BE2C (cell line): Measurements from ENCODE around the gene OR2T11. TPM values are rescaled to one million over a fixed set of nuclear protein-coding genes. Genes with fewer than 3 reads are reported as not detected.
"Not testable (repeated sequence)": the region's sequence is repeated elsewhere in the genome, so short reads cannot be mapped to it uniquely, and the experiment has no call there.

Experiments used
- DNase-seq: peaks from one replicate; pipeline ENCODE4 v3.0.0-alpha.2; 2020
- H3K27me3 ChIP-seq: fragments of 250-450 bp; sonication (Bioruptor Pico); 2 replicates; pipeline ENCODE4 v1.5.1; 2020; ENCODE audit warnings: mild to moderate bottlenecking
- H3K36me3 ChIP-seq: fragments of 250-450 bp; sonication (Bioruptor Pico); 2 replicates; pipeline ENCODE4 v1.5.1; 2020; ENCODE audit warnings: mild to moderate bottlenecking
- H3K4me1 ChIP-seq: fragments of 250-450 bp; sonication (Bioruptor Pico); 2 replicates; pipeline ENCODE4 v1.5.1; 2020
- H3K4me3 ChIP-seq: 2 replicates; pipeline ENCODE4 v1.5.1; 2011; ENCODE audit warnings: low read depth, low read length
- H3K9me3 ChIP-seq: fragments of 250-450 bp; sonication (Bioruptor Pico); 2 replicates; pipeline ENCODE4 v1.5.1; 2020
- polyA plus RNA-seq: library from polyadenylated mRNA; unstranded; fragments of >200 nt; gene quantifications from one replicate; pipeline ENCODE4 v1.2.1, GENCODE V29; 2012; ENCODE audit warnings: low read depth, missing spikeins; ENCODE audit not compliant: insufficient read length, insufficient read depth
- TF ChIP-seq, protein P1 (sequence below): IDR thresholded peaks from 2 replicates; pipeline ENCODE4 v1.5.1; 2012; ENCODE audit warnings: mild to moderate bottlenecking, low read depth, low read length

Gene OR2T11
- not detected for polyA plus RNA-seq

GRCh38 chr1:248634991-248635390, at the start of gene OR2T11:
Gene OR2T11 (minus strand): TSS chr1:248635091. CDS start chr1:248627128, 7,963 bp downstream.
- H3K4me3 ChIP-seq, H3K4me1 ChIP-seq, H3K9me3 ChIP-seq, DNase-seq, H3K27me3 ChIP-seq, H3K36me3 ChIP-seq: not testable (repeated sequence)

- Histone ChIP-seq H3K4me1 (no peaks in the 10 kb centered on the region), H3K27me3 (no peaks in the 10 kb centered on the region), H3K9me3 (no peaks in the 10 kb centered on the region), H3K36me3 (no peaks in the 10 kb centered on the region), H3K4me3 (no peak overlapping the region)
- DNase-seq: no peak
- TF ChIP-seq, protein P1, sequence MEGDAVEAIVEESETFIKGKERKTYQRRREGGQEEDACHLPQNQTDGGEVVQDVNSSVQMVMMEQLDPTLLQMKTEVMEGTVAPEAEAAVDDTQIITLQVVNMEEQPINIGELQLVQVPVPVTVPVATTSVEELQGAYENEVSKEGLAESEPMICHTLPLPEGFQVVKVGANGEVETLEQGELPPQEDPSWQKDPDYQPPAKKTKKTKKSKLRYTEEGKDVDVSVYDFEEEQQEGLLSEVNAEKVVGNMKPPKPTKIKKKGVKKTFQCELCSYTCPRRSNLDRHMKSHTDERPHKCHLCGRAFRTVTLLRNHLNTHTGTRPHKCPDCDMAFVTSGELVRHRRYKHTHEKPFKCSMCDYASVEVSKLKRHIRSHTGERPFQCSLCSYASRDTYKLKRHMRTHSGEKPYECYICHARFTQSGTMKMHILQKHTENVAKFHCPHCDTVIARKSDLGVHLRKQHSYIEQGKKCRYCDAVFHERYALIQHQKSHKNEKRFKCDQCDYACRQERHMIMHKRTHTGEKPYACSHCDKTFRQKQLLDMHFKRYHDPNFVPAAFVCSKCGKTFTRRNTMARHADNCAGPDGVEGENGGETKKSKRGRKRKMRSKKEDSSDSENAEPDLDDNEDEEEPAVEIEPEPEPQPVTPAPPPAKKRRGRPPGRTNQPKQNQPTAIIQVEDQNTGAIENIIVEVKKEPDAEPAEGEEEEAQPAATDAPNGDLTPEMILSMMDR: no peak
Observed at GRCh38 chr1:248681651-248682050, 46.8 kb upstream of the OR2T11 start.

DNA sequence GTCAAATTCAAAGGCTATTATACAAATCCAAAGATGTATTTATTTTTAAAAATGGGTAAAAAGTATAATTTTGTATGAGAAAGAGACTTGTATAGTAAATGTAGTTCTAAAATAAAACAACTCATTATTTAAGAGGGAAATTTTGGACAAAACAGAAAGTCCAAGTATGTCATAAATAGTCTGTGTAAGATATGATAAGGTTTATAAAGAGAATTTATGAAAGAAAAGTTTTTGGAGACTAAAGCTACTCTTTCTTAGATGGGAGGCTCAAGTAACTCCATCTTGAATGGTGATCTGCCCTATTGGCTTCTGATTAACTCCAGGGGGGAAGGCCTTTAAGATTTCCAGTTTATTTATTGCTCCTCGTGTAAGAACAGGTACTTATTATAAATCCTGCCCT, 35.1 kb upstream of the OR2T11 start:
- Histone ChIP-seq H3K36me3 (no peaks in the 10 kb centered on the region), H3K4me3 (no peak overlapping the region), H3K9me3 (no peaks in the 10 kb centered on the region), H3K27me3 (no peaks in the 10 kb centered on the region), H3K4me1 (no peaks in the 10 kb centered on the region)
- no peak for DNase-seq
- TF ChIP-seq, protein P1: no peak

DNA sequence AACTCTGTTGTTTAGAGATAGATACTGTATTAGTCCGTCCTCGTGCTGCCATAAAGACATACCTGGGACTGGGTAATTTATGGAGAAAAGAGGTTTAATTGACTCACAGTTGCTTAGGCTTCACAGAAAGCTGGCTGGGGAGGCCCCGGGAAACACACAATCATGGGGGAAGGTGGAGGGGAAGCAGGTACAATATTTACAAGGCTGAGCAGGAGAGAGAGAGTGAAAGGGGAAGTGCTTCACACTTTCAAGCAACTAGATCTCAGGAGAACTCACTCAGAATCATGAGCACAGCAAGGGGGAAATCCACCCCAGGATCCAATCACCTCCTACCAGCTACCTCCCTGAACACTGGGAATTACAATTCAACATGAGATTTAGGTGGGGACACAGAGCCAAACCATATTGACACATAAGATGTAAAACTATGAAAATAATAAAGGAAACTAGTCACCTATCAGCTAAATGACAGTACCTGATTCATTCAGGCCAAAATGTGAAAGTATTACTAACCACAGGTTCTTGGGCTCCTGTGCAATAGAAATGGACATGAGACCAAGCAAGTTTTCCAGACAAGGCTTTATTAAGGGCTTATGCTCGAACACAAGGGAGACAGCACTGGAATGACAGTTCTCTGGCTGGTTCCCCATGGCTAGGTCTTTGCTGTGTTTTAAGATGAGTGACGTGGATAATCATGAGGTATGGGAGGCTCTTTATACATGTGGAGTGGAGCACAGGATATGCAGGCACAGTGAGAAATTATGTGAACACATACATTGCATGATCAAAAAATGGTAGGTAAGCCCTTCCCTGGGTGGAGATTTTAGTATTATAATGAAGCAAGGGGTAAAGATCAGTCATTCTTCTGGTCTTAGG, 28.8 kb upstream of the OR2T11 start:
- H3K36me3 ChIP-seq, H3K9me3 ChIP-seq, H3K27me3 ChIP-seq, DNase-seq, H3K4me1 ChIP-seq, H3K4me3 ChIP-seq: not testable (repeated sequence)

- not testable (repeated sequence) for H3K27me3 ChIP-seq, H3K4me3 ChIP-seq, H3K9me3 ChIP-seq, H3K4me1 ChIP-seq, DNase-seq, H3K36me3 ChIP-seq
Observed at GRCh38 chr1:248656797-248657196, 21.9 kb upstream of the OR2T11 start.

- DNase-seq, H3K4me1 ChIP-seq, H3K9me3 ChIP-seq, H3K4me3 ChIP-seq, H3K27me3 ChIP-seq, H3K36me3 ChIP-seq: not testable (repeated sequence)
Observed at GRCh38 chr1:248655354-248655753, 20.5 kb upstream of the OR2T11 start, which contains the start of gene OR2T27. Gene OR2T27 (minus strand): TSS chr1:248655528. CDS start chr1:248650884, 4,644 bp downstream.

GRCh38 chr1:248648770-248649536, 14.1 kb upstream of the OR2T11 start:
- not testable (repeated sequence) for H3K4me1 ChIP-seq, DNase-seq, H3K27me3 ChIP-seq, H3K36me3 ChIP-seq, H3K9me3 ChIP-seq, H3K4me3 ChIP-seq

- not testable (repeated sequence) for DNase-seq, H3K4me1 ChIP-seq, H3K36me3 ChIP-seq, H3K27me3 ChIP-seq, H3K4me3 ChIP-seq, H3K9me3 ChIP-seq
Observed at GRCh38 chr1:248645178-248645577, 10.3 kb upstream of the OR2T11 start, which contains the start of gene OR2T35. Gene OR2T35 (minus strand): TSS chr1:248645278. CDS start chr1:248639258, 6,020 bp downstream.

DNA sequence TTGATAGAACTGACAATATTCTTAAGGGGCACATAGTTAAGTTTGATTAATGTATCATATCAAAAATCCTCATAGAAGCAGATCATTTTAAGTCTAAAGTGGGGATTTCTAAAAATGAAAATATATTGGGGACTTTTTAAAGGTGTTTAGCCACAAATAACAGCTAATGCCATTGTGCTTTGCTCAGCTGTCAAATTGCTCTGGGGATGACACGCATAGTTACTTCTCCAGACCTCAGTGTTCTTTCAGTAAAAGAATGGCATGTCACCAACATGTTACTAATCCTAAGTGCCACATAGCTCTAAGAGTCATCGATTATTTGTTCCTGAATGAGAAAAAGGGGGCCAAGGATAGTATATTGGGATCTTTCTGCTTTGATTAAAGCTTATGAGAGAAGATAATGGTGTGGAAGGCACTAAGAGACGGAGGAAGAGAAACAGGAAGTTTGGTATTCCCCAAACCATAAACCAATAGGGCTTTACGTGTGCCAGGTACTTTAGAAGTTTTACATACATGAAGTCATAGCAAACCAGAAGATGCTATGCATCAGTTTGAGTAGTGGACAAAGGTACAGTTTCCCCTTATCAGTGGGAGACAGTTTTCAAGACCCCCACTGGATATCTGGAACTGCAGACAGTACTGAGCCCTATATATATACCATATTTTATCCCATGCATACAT, 8.2 kb upstream of the OR2T11 start:
- not testable (repeated sequence) for H3K4me1 ChIP-seq, DNase-seq, H3K27me3 ChIP-seq, H3K9me3 ChIP-seq, H3K36me3 ChIP-seq, H3K4me3 ChIP-seq

DNA sequence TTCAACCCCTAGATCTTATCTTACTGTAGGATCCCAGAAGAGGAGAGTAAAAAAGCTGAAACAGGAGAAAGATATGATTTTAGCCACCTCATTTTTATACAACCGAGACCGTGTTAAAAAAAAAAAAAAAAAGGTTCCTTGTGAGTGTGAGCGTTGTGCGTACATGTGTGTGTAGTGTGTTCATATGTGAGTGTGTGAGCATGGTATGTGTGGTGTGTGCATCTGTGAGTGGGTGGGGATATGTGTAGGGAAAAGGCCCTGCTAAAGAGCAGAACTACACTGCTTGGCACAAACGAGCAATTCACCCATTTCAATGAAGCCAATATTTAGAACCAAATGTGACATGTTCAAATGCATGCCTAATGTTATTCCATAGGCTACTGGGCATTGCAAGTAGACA, 6.7 kb upstream of the OR2T11 start:
- DNase-seq, H3K36me3 ChIP-seq, H3K4me1 ChIP-seq, H3K4me3 ChIP-seq, H3K27me3 ChIP-seq, H3K9me3 ChIP-seq: not testable (repeated sequence)

DNA sequence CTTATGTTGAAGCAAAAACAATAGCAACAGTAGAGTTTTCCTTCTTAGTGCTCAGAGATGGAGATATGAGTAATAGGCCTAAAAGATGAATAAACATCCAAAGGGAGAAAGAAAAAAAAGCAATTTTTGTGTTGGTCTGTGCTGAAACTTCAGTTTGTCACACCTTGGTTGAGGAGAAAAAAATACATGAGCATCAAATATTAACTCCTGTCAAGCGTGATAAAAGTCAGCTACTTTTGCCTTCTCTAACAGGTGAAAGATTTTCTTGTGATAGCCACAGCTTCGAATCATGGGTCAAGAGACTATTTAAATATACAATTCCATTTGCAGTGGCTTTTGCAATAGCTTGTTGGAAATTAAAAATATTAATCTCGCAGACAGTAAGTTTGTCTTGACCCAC, 6.0 kb upstream of the OR2T11 start:
- H3K27me3 ChIP-seq, H3K9me3 ChIP-seq, DNase-seq, H3K4me3 ChIP-seq, H3K4me1 ChIP-seq, H3K36me3 ChIP-seq: not testable (repeated sequence)

DNA sequence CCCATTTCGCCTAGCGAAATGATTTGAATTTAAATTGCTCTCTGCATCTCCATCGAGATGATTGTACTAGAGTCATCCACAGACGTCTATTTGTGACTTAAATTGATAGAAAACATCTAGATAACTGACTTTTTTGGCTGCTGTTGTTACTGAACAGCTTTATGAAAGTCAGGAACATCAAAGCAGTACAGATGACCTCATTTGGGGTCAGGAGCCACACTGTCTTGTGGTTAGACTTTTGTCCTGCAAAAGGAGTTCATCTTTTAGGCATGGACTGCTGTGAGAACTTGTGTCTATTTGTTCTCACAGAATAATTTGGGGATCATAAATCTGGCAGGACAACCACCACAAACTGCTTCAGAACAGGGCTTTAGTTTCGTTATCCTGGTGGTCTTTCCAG, 4.8 kb upstream of the OR2T11 start:
- H3K4me3 ChIP-seq, H3K36me3 ChIP-seq, H3K9me3 ChIP-seq, H3K4me1 ChIP-seq, DNase-seq, H3K27me3 ChIP-seq: not testable (repeated sequence)

DNA sequence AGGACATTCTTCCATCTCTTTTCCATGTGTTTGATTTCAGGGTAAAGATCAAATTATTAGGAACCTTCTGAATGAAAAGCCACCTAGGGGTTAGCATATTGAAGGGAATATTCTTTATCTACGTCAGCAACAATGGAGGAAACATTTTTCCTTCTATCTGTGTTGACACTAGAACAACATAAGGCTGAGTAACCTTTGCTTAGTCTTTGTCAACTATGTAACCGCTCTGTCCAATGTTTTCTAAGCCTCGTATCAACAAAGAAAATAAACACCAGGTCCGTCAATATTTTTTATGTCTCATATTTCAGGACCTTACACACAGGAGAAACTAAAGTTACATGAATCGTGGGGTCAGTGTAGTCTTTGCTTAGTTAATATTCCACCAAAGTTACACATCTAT, 1.7 kb upstream of the OR2T11 start:
- not testable (repeated sequence) for H3K9me3 ChIP-seq, H3K36me3 ChIP-seq, H3K27me3 ChIP-seq, H3K4me3 ChIP-seq, H3K4me1 ChIP-seq, DNase-seq
